Neural progenitor cell (in vitro differentiated cells): ENCODE measurements around the gene DBP. TPM values are rescaled to one million over a fixed set of nuclear protein-coding genes. Genes with fewer than 3 reads are reported as not detected.

ENCODE experiments used
- DNase-seq: peaks from one replicate; pipeline ENCODE4 v3.0.0-alpha.2; 2016; ENCODE audit warnings: low spot score
- H2AFZ ChIP-seq: fragments of 200-600 bp; sonication (generic); replicated peaks from 2 replicates; pipeline ENCODE4 v1.6.1; 2016; ENCODE audit warnings: antibody characterized with exemption
- H3F3A ChIP-seq: fragments of 200-600 bp; sonication (generic); 2 replicates; pipeline ENCODE4 v1.6.1; 2016; ENCODE audit warnings: antibody characterized with exemption, low read depth
- H3K27ac ChIP-seq: fragments of 200-600 bp; sonication (generic); 2 replicates; pipeline ENCODE4 v1.5.1; 2016; ENCODE audit warnings: mild to moderate bottlenecking
- H3K27me3 ChIP-seq: fragments of 200-600 bp; sonication (generic); 2 replicates; pipeline ENCODE4 v1.6.1; 2016; ENCODE audit warnings: mild to moderate bottlenecking, moderate library complexity
- H3K36me3 ChIP-seq: fragments of 200-600 bp; sonication (generic); 2 replicates; pipeline ENCODE4 v1.5.1; 2016
- H3K4me1 ChIP-seq: fragments of 200-600 bp; sonication (generic); 2 replicates; pipeline ENCODE4 v1.6.1; 2016; ENCODE audit warnings: mixed run types
- H3K4me2 ChIP-seq: fragments of 200-600 bp; sonication (generic); 2 replicates; pipeline ENCODE4 v1.6.1; 2016
- H3K4me3 ChIP-seq: fragments of 200-600 bp; sonication (generic); 2 replicates; pipeline ENCODE4 v1.5.1; 2016
- H3K79me2 ChIP-seq: fragments of 200-600 bp; sonication (generic); 2 replicates; pipeline ENCODE4 v1.6.1; 2016; ENCODE audit warnings: low read depth
- H3K9ac ChIP-seq: fragments of 200-600 bp; sonication (generic); 2 replicates; pipeline ENCODE4 v1.6.1; 2016
- H3K9me3 ChIP-seq: fragments of 200-600 bp; sonication (generic); 2 replicates; pipeline ENCODE4 v1.5.1; 2016; ENCODE audit warnings: low read depth
- H4K20me1 ChIP-seq: fragments of 200-600 bp; sonication (generic); 2 replicates; pipeline ENCODE4 v1.6.1; 2016; ENCODE audit warnings: low read depth
- H3K27ac Mint-ChIP-seq: 3 replicates; pipeline ENCODE4 v1.8.0; 2021; ENCODE audit warnings: mixed read lengths
- H3K27me3 Mint-ChIP-seq: 2 replicates; pipeline ENCODE4 v1.8.0; 2022; ENCODE audit warnings: low read depth, mild to moderate bottlenecking, inconsistent platforms, moderate library complexity, mixed read lengths; ENCODE audit not compliant: insufficient read depth
- H3K36me3 Mint-ChIP-seq: 3 replicates; pipeline ENCODE4 v1.8.0; 2021; ENCODE audit warnings: mixed read lengths
- H3K4me1 Mint-ChIP-seq: 3 replicates; pipeline ENCODE4 v1.8.0; 2021; ENCODE audit warnings: mixed read lengths
- H3K4me3 Mint-ChIP-seq: 3 replicates; pipeline ENCODE4 v1.8.0; 2021; ENCODE audit warnings: mild to moderate bottlenecking, moderate library complexity, mixed read lengths
- H3K9me3 Mint-ChIP-seq: 3 replicates; pipeline ENCODE4 v1.8.0; 2020; ENCODE audit warnings: mixed read lengths
- EZH2 ChIP-seq: fragments of 200-600 bp; sonication (generic); IDR thresholded peaks from 2 replicates; pipeline ENCODE4 v1.6.1; 2017; ENCODE audit warnings: antibody characterized with exemption, mild to moderate bottlenecking, moderate library complexity
- EZH2phosphoT487 ChIP-seq: fragments of 200-600 bp; sonication (generic); IDR thresholded peaks from 2 replicates; pipeline ENCODE4 v1.6.1; 2017; ENCODE audit warnings: antibody characterized with exemption
- total RNA-seq: library from RNA; depleted of rRNA; stranded (reverse); fragments of >200 nt; gene quantifications from 2 replicates; pipeline ENCODE4 v1.2.3, GENCODE V29; 2015; ENCODE audit warnings: low replicate concordance
- TF ChIP-seq, protein P1 (sequence below): fragments of 200-600 bp; sonication (generic); IDR thresholded peaks from 2 replicates; pipeline ENCODE4 v1.5.1; 2017; ENCODE audit warnings: antibody characterized with exemption, mild to moderate bottlenecking

DBP gene
- total RNA-seq, 1 donor from 2014 or later, result 7.4 TPM

- Histone ChIP-seq H2AFZ (no peak within 1 kb of the TSS), H3K36me3 (no peaks in the 10 kb centered on the region), H3K9me3 (no peaks in the 10 kb centered on the region), H4K20me1 (no peaks in the 10 kb centered on the region), H3K4me3 (no peak within 1 kb of the TSS), H3K9ac (no peak within 1 kb of the TSS), H3K27ac (no peak within 1 kb of the TSS), H3K27me3 (no peaks in the 10 kb centered on the region), H3F3A (no peaks in the 10 kb centered on the region), H3K79me2 (no peaks in the 10 kb centered on the region), H3K4me1 (no peaks in the 10 kb centered on the region), H3K4me2 (no peak within 1 kb of the TSS)
- no peaks in the 10 kb centered on the region for H3K9me3 Mint-ChIP-seq
- H3K27ac Mint-ChIP-seq, result no peak within 1 kb of the TSS
- no peak for TF ChIP-seq EZH2
- TF ChIP-seq EZH2phosphoT487, result no peak
- TF ChIP-seq, protein P1, sequence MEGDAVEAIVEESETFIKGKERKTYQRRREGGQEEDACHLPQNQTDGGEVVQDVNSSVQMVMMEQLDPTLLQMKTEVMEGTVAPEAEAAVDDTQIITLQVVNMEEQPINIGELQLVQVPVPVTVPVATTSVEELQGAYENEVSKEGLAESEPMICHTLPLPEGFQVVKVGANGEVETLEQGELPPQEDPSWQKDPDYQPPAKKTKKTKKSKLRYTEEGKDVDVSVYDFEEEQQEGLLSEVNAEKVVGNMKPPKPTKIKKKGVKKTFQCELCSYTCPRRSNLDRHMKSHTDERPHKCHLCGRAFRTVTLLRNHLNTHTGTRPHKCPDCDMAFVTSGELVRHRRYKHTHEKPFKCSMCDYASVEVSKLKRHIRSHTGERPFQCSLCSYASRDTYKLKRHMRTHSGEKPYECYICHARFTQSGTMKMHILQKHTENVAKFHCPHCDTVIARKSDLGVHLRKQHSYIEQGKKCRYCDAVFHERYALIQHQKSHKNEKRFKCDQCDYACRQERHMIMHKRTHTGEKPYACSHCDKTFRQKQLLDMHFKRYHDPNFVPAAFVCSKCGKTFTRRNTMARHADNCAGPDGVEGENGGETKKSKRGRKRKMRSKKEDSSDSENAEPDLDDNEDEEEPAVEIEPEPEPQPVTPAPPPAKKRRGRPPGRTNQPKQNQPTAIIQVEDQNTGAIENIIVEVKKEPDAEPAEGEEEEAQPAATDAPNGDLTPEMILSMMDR, result no peak
- H3K27me3 Mint-ChIP-seq, result no peaks in the 10 kb centered on the region
- no peak within 1 kb of the TSS for H3K4me3 Mint-ChIP-seq
- H3K4me1 Mint-ChIP-seq, result no peaks in the 10 kb centered on the region
- no peak for DNase-seq
- H3K36me3 Mint-ChIP-seq, result no peaks in the 10 kb centered on the region
These were observed 30.5 kb downstream of the DBP start, which contains the start of gene SPACA4 for GRCh38 chr19:48606463-48607358. Gene SPACA4, plus strand, starts transcription at chr19:48606742. Its CDS starts 237 bp downstream, at chr19:48606979.

- no peak overlapping the region for H3K4me3 ChIP-seq
- no peaks in the 10 kb centered on the region for H3K4me1 Mint-ChIP-seq
- H3K36me3 Mint-ChIP-seq, result no peaks in the 10 kb centered on the region
- H3K4me3 Mint-ChIP-seq, result no peak overlapping the region
- H3K27me3 Mint-ChIP-seq, result peaks cover 2% of the 10 kb centered on the region
- H3K27ac Mint-ChIP-seq, result no peak overlapping the region
- no peak for DNase-seq
- no peak overlapping the region for H3K9ac ChIP-seq
- no peaks in the 10 kb centered on the region for H3F3A ChIP-seq
- no peaks in the 10 kb centered on the region for H3K79me2 ChIP-seq
- no peaks in the 10 kb centered on the region for H3K9me3 Mint-ChIP-seq
- H4K20me1 ChIP-seq, result no peaks in the 10 kb centered on the region
- H3K4me1 ChIP-seq, result no peaks in the 10 kb centered on the region
- no peak for TF ChIP-seq EZH2phosphoT487
- no peak for TF ChIP-seq EZH2
- TF ChIP-seq, protein P1, result no peak
- no peaks in the 10 kb centered on the region for H3K27me3 ChIP-seq
- H3K27ac ChIP-seq, result no peak overlapping the region
- H3K36me3 ChIP-seq, result no peaks in the 10 kb centered on the region
- H3K9me3 ChIP-seq, result no peaks in the 10 kb centered on the region
- H3K4me2 ChIP-seq, result no peak overlapping the region
- H2AFZ ChIP-seq, result no peak overlapping the region
These were observed 33.3 kb downstream of the DBP start for GRCh38 chr19:48603850-48604249.

GRCh38 chr19:48603449-48603848 lies 33.7 kb downstream of the DBP start:
- Histone ChIP-seq H3K79me2 (no peaks in the 10 kb centered on the region), H3K4me1 (no peaks in the 10 kb centered on the region), H3K9ac (no peak overlapping the region), H4K20me1 (no peaks in the 10 kb centered on the region), H3K9me3 (no peaks in the 10 kb centered on the region), H3K4me3 (no peak overlapping the region), H3K36me3 (no peaks in the 10 kb centered on the region), H2AFZ (no peak overlapping the region), H3K27me3 (no peaks in the 10 kb centered on the region), H3F3A (no peaks in the 10 kb centered on the region), H3K4me2 (no peak overlapping the region), H3K27ac (no peak overlapping the region)
- TF ChIP-seq EZH2phosphoT487 (no peak), EZH2 (no peak)
- TF ChIP-seq, protein P1, result no peak
- no peak for DNase-seq
- Mint-ChIP-seq H3K27me3 (peaks cover 4% of the 10 kb centered on the region), H3K36me3 (no peaks in the 10 kb centered on the region), H3K9me3 (no peaks in the 10 kb centered on the region), H3K4me1 (peaks cover 3% of the 10 kb centered on the region), H3K27ac (no peak overlapping the region), H3K4me3 (no peak overlapping the region)
